Esophagus squamous epithelium (tissue), 5 donors: ENCODE results near the gene CUBN. TPM values are rescaled to one million over a fixed set of nuclear protein-coding genes. Genes with fewer than 3 reads are reported as not detected.

Experiments used
- DNase-seq: peaks from one replicate; lab custom pipeline; 2025; lab: John Stamatoyannopoulos, UW
- H3K27ac ChIP-seq, 4 donors: fragments of 200-600 bp; sonication (generic); one replicate each; pipeline ENCODE4 v1.5.1; 2016 to 2019; ENCODE audit warnings: mild to moderate bottlenecking in 1 of 4
- H3K27me3 ChIP-seq, 4 donors: fragments of 200-600 bp; sonication (generic); 1 replicate in 3 of 4; 2 replicates in 1 of 4; pipeline versions ENCODE4 v1.5.1 to v1.6.0; 2017 to 2021; ENCODE audit warnings: antibody characterized with exemption in 1 of 4
- H3K36me3 ChIP-seq, 3 donors: fragments of 200-600 bp; sonication (generic); one replicate each; pipeline ENCODE4 v1.5.1; 2016 to 2019
- H3K4me1 ChIP-seq, 3 donors: fragments of 200-600 bp; sonication (generic); one replicate each; pipeline ENCODE4 v1.5.1; 2017 to 2019
- H3K4me3 ChIP-seq, 4 donors: fragments of 200-600 bp; sonication (generic); 1 replicate in 3 of 4; 2 replicates in 1 of 4; pipeline ENCODE4 v1.5.1; 2016 to 2019; ENCODE audit warnings: mild to moderate bottlenecking in 2 of 4, moderate library complexity in 1 of 4
- H3K9me3 ChIP-seq, 3 donors: fragments of 200-600 bp; sonication (generic); one replicate each; pipeline ENCODE4 v1.5.1; 2016 to 2019
- POLR2A ChIP-seq, 4 donors: fragments of 450-650 bp; IDR thresholded peaks; one replicate each; pipeline ENCODE4 v1.6.1; 2017; ENCODE audit warnings: antibody characterized with exemption in 4 of 4, mild to moderate bottlenecking in 4 of 4, moderate library complexity in 3 of 4
- WGBS, 2 donors: methylation state at CpG; one replicate each; pipeline ENCODE4 v1.1.5; 2018; 5-methylcytosine and 5-hydroxymethylcytosine counted together
- intact Hi-C: fragments of 100-400 bp; cut with DNase I; formaldehyde crosslinking; loops from one replicate; pipeline ENCODE4 v1.15.0; 2022
- total RNA-seq, 4 donors: library from RNA; depleted of rRNA; stranded (reverse); fragments of >200 nt; gene quantifications; one replicate each; pipeline ENCODE4 v1.1.0, GENCODE V29; 2016
- TF ChIP-seq, protein P1 (sequence below), 6 experiments: fragments of 450-650 bp in 4 of 6; fragments of 200-600 bp in 2 of 6; sonication (generic) in 2 of 6; IDR thresholded peaks; one replicate each; pipeline ENCODE4 v1.5.1; 2016 to 2019; ENCODE audit warnings: antibody characterized with exemption in 6 of 6, mild to moderate bottlenecking in 4 of 6, moderate library complexity in 4 of 6
- donor health status: DM: yes; HTN: yes; CAD: no.

CUBN gene
- total RNA-seq, 4 donors from 2014 or later = 0.15 to 0.83 (median 0.51) TPM

DNA sequence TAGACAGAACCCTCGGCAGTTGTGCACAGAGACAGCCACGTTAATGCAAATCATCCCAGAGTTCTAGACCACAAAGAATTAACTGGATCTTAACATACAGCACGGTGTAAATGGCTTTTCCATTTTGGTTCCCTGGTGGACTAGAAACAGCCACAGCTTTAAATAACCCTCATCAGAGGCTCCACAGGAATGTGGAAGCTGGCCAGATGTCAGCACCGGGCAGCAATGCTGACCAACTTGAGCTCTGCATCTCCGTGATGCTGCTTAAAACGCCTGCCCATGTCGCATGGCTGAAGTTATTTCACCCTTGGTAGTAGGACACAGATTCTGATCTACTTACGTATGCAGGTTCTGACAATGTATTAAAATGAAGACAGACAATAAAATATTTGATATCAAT lies 336.9 kb downstream of the CUBN start:
- 66 to 74% methylated on average over 5 to 8 of the region's 8 CpGs for WGBS, 2 donors
- H3K4me1 ChIP-seq = no peaks in the 10 kb centered on the region
- H3K4me3 ChIP-seq = no peak overlapping the region
- H3K36me3 ChIP-seq = no peaks in the 10 kb centered on the region
- no peak for DNase-seq
- no peak overlapping the region for H3K27ac ChIP-seq
- TF ChIP-seq POLR2A (IDR thresholded peaks at IDR 0.05) = no peak
- TF ChIP-seq, protein P1, sequence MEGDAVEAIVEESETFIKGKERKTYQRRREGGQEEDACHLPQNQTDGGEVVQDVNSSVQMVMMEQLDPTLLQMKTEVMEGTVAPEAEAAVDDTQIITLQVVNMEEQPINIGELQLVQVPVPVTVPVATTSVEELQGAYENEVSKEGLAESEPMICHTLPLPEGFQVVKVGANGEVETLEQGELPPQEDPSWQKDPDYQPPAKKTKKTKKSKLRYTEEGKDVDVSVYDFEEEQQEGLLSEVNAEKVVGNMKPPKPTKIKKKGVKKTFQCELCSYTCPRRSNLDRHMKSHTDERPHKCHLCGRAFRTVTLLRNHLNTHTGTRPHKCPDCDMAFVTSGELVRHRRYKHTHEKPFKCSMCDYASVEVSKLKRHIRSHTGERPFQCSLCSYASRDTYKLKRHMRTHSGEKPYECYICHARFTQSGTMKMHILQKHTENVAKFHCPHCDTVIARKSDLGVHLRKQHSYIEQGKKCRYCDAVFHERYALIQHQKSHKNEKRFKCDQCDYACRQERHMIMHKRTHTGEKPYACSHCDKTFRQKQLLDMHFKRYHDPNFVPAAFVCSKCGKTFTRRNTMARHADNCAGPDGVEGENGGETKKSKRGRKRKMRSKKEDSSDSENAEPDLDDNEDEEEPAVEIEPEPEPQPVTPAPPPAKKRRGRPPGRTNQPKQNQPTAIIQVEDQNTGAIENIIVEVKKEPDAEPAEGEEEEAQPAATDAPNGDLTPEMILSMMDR (IDR thresholded peaks at IDR 0.05) = no peak
- intact Hi-C loops = no loop called here
- H3K9me3 ChIP-seq = no peaks in the 10 kb centered on the region
- no peaks in the 10 kb centered on the region for H3K27me3 ChIP-seq

DNA sequence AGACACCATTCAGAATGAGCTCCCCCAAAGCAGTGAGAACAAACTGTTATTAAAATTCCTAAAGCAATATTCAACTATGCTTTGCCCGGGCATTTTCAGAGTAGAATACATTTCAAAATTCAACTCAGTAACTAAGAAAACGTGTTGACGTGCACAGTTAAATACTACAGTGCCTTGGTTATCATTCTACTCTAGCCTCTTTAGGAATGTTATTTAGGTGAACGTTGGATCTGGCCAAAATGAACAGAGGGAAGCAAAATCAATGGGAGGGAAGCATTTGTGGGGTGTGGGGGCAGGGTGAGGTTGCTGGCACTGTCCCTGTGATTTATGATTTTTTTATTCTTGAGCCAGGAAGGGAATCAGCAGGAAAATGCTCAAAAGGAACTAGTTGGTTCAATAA lies 339.8 kb downstream of the CUBN start:
- no peaks in the 10 kb centered on the region for H3K27me3 ChIP-seq
- no peaks in the 10 kb centered on the region for H3K9me3 ChIP-seq
- 75 to 86% methylated on average over 4 of the region's 4 CpGs for WGBS, 2 donors
- no peak overlapping the region for H3K27ac ChIP-seq
- H3K4me1 ChIP-seq = no peaks in the 10 kb centered on the region
- no peak for DNase-seq
- intact Hi-C loops = no loop called here
- H3K4me3 ChIP-seq = no peak overlapping the region
- TF ChIP-seq, protein P1 (IDR thresholded peaks at IDR 0.05) = no peak
- no peak for TF ChIP-seq POLR2A (IDR thresholded peaks at IDR 0.05)
- no peaks in the 10 kb centered on the region for H3K36me3 ChIP-seq

DNA sequence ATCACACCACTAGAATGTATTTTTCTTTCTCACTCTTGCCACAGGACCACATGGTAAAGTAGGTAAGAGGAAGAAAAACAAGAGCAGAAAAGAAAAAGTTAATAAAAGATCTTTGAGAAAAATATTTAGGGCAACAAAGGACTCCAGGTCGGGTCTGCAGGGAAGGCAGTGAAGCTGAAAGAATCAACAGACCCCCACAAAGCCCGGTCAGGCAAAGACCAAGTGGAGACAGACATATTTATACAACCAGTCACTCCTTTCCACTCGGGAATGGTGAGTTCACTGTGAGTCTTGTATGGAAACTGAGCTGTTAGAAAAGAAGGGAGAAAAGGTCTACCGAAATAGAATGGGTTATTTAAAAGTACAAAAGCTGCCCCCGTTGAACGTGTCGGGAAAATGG lies 340.4 kb downstream of the CUBN start:
- no peaks in the 10 kb centered on the region for H3K4me1 ChIP-seq
- no peak for DNase-seq
- intact Hi-C loops = no loop called here
- no peak overlapping the region for H3K27ac ChIP-seq
- no peak overlapping the region for H3K4me3 ChIP-seq
- 65 to 76% methylated on average over 7 of the region's 7 CpGs for WGBS, 2 donors
- no peaks in the 10 kb centered on the region for H3K9me3 ChIP-seq
- H3K36me3 ChIP-seq = no peaks in the 10 kb centered on the region
- TF ChIP-seq, protein P1 (IDR thresholded peaks at IDR 0.05) = no peak
- TF ChIP-seq POLR2A (IDR thresholded peaks at IDR 0.05) = no peak
- H3K27me3 ChIP-seq = no peaks in the 10 kb centered on the region

DNA sequence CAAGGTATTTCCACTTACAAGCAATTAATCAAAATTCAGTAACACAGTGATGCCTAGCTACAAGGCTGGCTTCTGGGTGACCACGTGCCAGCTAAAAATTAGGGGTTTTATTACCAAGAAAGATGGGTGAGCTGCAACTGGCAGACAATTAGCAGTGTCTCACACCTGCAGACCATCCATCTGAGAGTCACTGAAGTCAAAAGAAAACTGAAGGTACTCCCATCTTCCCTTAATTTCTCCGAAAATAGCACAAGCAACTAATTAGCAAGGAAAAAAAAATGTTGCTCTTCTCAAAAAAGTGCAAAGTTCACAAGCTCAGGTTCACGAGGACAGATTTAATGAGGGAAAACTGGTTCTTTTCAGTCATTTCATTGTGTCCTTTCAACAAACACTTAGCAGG lies 340.8 kb downstream of the CUBN start:
- no peak for DNase-seq
- no peaks in the 10 kb centered on the region for H3K9me3 ChIP-seq
- no peak overlapping the region for H3K4me3 ChIP-seq
- TF ChIP-seq, protein P1 (IDR thresholded peaks at IDR 0.05) = no peak
- TF ChIP-seq POLR2A (IDR thresholded peaks at IDR 0.05) = no peak
- H3K27me3 ChIP-seq = no peaks in the 10 kb centered on the region
- H3K27ac ChIP-seq = no peak overlapping the region
- no peaks in the 10 kb centered on the region for H3K36me3 ChIP-seq
- intact Hi-C loops = no loop called here
- WGBS, 2 donors = 84 to 87% methylated on average over 3 of the region's 3 CpGs
- no peaks in the 10 kb centered on the region for H3K4me1 ChIP-seq

DNA sequence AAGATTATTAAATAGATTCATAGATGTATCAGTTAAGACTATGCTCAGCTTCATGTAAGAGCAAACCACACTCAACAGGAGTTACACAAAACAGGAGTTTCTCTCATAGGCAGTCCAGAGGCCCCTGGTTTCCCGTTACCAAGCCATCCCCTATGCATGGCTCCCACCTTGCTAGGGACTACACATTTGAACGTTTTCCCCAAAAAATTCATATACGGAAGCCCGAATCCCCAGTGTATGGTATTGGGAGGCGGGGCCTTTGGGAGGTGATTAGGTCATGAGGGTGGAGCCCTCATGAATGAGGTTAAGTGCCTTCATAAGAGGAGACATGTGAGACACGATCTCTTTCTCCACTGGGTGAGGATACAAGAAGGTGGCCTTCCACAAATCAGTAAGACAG lies 341.5 kb downstream of the CUBN start:
- intact Hi-C loops = no loop called here
- Histone ChIP-seq H3K4me3 (no peak overlapping the region), H3K36me3 (no peaks in the 10 kb centered on the region), H3K4me1 (no peaks in the 10 kb centered on the region), H3K27me3 (no peaks in the 10 kb centered on the region), H3K27ac (no peak overlapping the region), H3K9me3 (no peaks in the 10 kb centered on the region)
- TF ChIP-seq POLR2A (IDR thresholded peaks at IDR 0.05) = no peak
- TF ChIP-seq, protein P1 (IDR thresholded peaks at IDR 0.05) = no peak
- WGBS, 2 donors = 89 to 92% methylated on average over 4 to 6 of the region's 6 CpGs
- DNase-seq = no peak
